Osteoblast (primary cell): ENCODE data around the gene RPS27L. TPM values are rescaled to one million over a fixed set of nuclear protein-coding genes. Genes with fewer than 3 reads are reported as not detected.

Source experiments
- DNase-seq: peaks from one replicate; pipeline ENCODE4 v3.0.0; 2011; ENCODE audit warnings: low spot score, mixed read lengths; ENCODE audit not compliant: insufficient read length; ENCODE audit errors: missing footprints
- H2AFZ ChIP-seq: 2 replicates; pipeline ENCODE4 v1.6.0; 2011; ENCODE audit warnings: mild to moderate bottlenecking, low read length
- H3K27ac ChIP-seq: 2 replicates; pipeline ENCODE4 v1.5.1; 2011; ENCODE audit warnings: mild to moderate bottlenecking, low read depth, low read length, moderate library complexity
- H3K27me3 ChIP-seq: 2 replicates; pipeline ENCODE4 v1.6.0; 2012; ENCODE audit warnings: mild to moderate bottlenecking, control low read depth, inconsistent platforms, low read length, moderate library complexity; ENCODE audit not compliant: insufficient read depth
- H3K36me3 ChIP-seq: 2 replicates; pipeline ENCODE4 v1.5.1; 2011; ENCODE audit warnings: mild to moderate bottlenecking, low read length, control low read depth, moderate library complexity; ENCODE audit not compliant: insufficient read depth
- H3K4me1 ChIP-seq: 2 replicates; pipeline ENCODE4 v1.5.1; 2011; ENCODE audit warnings: mild to moderate bottlenecking, low read length, control low read depth, moderate library complexity; ENCODE audit not compliant: insufficient read depth
- H3K4me2 ChIP-seq: 2 replicates; pipeline ENCODE4 v1.6.0; 2011; ENCODE audit warnings: mild to moderate bottlenecking, low read length; ENCODE audit not compliant: insufficient read depth
- H3K4me3 ChIP-seq: fragments of 200-600 bp; sonication (generic); 3 replicates; pipeline ENCODE4 v1.5.1; 2012; ENCODE audit warnings: mild to moderate bottlenecking, low read length, inconsistent platforms; ENCODE audit not compliant: insufficient read depth
- H3K79me2 ChIP-seq: 2 replicates; pipeline ENCODE4 v1.6.0; 2012; ENCODE audit warnings: mild to moderate bottlenecking, low read length, control low read depth, inconsistent platforms; ENCODE audit not compliant: insufficient read depth
- H3K9me3 ChIP-seq: 2 replicates; pipeline ENCODE4 v1.5.1; 2011; ENCODE audit warnings: low read depth, low read length, control low read depth
- H4K20me1 ChIP-seq: 2 replicates; pipeline ENCODE4 v1.6.0; 2012; ENCODE audit warnings: mild to moderate bottlenecking, low read length, control low read depth; ENCODE audit not compliant: insufficient read depth
- total RNA-seq: library from RNA; depleted of rRNA; stranded (reverse); fragments of >200 nt; gene quantifications from 2 replicates; pipeline ENCODE4 v1.2.3, GENCODE V29; 2012
- TF ChIP-seq, protein P1 (sequence below): IDR thresholded peaks from 2 replicates; pipeline ENCODE4 v1.5.1; 2011; ENCODE audit warnings: mild to moderate bottlenecking, low read depth, low read length, moderate library complexity; ENCODE audit errors: extremely low read depth

RPS27L gene
- total RNA-seq, 1 donor, result 281 TPM

DNA sequence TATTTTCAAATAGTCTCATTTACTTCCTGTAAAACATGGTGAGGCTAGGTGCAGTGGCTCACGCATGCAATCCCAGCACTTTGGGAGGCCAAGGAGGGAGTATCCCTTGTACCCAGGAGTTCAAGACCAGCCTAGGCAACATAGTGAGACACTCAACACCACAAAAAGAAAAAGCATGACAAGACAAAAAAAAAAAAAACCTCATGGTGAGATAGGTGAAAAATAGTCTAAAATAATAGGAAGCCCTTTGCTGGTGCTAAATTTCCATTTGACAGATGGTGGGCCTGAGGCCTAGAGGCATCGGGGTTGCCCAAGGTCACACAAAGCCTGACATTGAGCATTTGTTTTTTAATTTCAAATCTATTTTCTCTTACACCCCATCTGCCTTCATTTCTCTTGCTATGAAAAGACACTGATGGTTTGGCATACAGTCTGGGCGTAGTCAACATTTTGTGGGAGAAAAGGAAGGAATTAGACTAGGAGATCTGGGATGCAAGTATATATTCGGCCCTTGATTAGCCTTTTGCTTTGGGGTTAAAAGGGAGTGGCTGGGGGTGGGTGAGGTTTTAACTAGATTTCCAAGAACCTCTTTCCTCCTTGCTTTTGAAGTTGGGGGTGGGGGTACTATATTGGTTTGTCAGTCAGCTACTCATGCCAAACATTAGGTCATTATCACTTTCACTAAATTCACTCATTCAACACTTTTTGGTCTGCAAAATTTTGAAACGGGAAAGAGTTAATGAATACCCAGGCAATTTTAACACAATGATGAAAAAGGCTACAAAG is 43.4 kb upstream of the RPS27L start:
- no peak overlapping the region for H2AFZ ChIP-seq
- H3K79me2 ChIP-seq, result peaks cover 87% of the 10 kb centered on the region
- H3K4me2 ChIP-seq, result no peak overlapping the region
- no peak overlapping the region for H3K27ac ChIP-seq
- peaks cover 11% of the 10 kb centered on the region for H4K20me1 ChIP-seq
- no peaks in the 10 kb centered on the region for H3K36me3 ChIP-seq
- no peaks in the 10 kb centered on the region for H3K9me3 ChIP-seq
- H3K4me3 ChIP-seq, result no peak overlapping the region
- no peaks in the 10 kb centered on the region for H3K27me3 ChIP-seq
- peaks cover 21% of the 10 kb centered on the region for H3K4me1 ChIP-seq
- no peak for DNase-seq
- TF ChIP-seq, protein P1, sequence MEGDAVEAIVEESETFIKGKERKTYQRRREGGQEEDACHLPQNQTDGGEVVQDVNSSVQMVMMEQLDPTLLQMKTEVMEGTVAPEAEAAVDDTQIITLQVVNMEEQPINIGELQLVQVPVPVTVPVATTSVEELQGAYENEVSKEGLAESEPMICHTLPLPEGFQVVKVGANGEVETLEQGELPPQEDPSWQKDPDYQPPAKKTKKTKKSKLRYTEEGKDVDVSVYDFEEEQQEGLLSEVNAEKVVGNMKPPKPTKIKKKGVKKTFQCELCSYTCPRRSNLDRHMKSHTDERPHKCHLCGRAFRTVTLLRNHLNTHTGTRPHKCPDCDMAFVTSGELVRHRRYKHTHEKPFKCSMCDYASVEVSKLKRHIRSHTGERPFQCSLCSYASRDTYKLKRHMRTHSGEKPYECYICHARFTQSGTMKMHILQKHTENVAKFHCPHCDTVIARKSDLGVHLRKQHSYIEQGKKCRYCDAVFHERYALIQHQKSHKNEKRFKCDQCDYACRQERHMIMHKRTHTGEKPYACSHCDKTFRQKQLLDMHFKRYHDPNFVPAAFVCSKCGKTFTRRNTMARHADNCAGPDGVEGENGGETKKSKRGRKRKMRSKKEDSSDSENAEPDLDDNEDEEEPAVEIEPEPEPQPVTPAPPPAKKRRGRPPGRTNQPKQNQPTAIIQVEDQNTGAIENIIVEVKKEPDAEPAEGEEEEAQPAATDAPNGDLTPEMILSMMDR, result no peak

DNA sequence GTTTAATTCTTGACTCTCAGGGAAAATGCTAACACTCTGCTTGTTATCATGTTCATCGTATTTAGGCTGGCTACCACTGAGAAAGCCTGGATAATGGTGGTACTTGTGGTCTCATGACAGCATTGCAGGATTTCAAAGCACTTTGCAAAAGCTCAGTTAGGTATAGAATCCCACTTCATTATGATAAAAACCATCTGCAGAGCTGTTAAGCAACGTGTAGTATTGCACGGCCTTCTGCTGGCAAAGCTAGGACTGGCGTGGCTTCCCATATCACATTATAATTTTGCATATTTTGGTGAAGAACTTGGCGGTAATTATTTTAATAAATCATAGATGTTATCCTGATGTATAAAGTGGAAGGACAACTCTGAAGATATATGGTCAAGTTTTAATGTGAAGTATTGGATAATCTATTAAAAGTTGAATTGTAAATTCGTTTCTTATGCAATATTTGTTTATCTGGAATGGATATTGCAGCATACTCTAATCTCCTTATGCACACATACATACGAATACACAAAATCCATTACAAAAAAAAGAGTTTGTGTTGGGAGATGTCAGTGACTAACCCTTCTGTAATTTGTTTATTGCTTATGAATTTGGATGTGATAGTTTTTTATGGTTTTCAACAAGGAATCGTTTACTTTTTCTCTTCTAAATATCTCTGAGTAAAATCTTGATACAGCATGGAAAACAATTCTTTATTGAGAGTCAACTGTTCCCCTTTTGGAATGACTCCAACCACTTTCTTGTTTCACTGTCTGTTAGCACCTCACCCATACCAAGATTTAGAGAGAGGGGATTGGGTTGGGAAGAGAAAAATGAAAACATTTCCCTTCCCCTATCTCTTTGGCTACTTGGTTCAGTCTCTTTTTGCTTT is 41.3 kb upstream of the RPS27L start:
- peaks cover 91% of the 10 kb centered on the region for H3K79me2 ChIP-seq
- no peak overlapping the region for H3K4me2 ChIP-seq
- H3K9me3 ChIP-seq, result no peaks in the 10 kb centered on the region
- no peak overlapping the region for H3K4me3 ChIP-seq
- TF ChIP-seq, protein P1, result no peak
- DNase-seq, result no peak
- H3K36me3 ChIP-seq, result no peaks in the 10 kb centered on the region
- peaks cover 23% of the 10 kb centered on the region for H3K4me1 ChIP-seq
- H4K20me1 ChIP-seq, result peaks cover 20% of the 10 kb centered on the region
- no peak overlapping the region for H3K27ac ChIP-seq
- no peak overlapping the region for H2AFZ ChIP-seq
- no peaks in the 10 kb centered on the region for H3K27me3 ChIP-seq

DNA sequence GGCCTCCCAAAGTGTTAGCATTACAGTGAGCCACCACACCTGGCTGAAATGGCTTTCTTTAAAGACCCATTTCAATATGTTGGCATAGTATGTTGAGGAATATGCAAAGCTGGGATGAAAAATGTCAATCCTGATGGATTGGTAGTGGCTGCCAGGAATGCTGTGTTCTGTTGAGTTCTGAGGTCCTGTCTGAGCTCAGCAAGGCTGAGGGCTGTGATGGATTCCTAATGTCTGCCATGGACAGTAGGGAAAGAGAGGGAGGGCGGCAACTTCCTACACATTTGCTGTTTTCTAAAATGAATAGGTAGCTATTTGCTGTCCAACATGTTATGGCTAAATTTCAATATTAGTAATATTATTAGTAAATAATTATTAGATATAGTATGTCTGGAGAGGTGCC is 40.3 kb upstream of the RPS27L start:
- Histone ChIP-seq H4K20me1 (peaks cover 22% of the 10 kb centered on the region), H3K9me3 (no peaks in the 10 kb centered on the region), H3K4me1 (peaks cover 14% of the 10 kb centered on the region), H3K27me3 (no peaks in the 10 kb centered on the region), H3K4me2 (no peak overlapping the region), H2AFZ (no peak overlapping the region), H3K27ac (no peak overlapping the region), H3K79me2 (peaks cover 91% of the 10 kb centered on the region), H3K4me3 (no peak overlapping the region), H3K36me3 (no peaks in the 10 kb centered on the region)
- TF ChIP-seq, protein P1, result no peak
- no peak for DNase-seq

DNA sequence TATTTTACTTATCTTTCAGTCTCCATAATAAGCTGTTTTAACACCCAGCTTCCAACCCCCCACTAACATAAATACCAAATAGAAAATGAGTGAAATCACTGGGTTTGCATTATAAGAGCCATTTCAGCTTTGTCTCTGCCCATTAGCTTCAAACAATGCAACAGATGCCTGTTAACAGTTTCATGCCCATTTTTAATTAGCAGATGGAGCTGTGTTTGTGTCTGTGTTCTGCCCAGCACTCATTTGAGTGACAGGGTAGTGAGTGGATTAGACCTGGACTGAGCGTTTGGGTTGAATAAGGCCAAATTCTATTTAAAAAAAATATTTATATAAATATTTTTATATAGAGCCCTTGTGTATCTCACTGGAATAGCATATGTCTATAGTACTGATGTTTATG is 39.6 kb upstream of the RPS27L start:
- TF ChIP-seq, protein P1, result no peak
- no peak overlapping the region for H3K4me2 ChIP-seq
- no peaks in the 10 kb centered on the region for H3K36me3 ChIP-seq
- H2AFZ ChIP-seq, result no peak overlapping the region
- H3K4me3 ChIP-seq, result no peak overlapping the region
- peaks cover 94% of the 10 kb centered on the region for H3K79me2 ChIP-seq
- H3K4me1 ChIP-seq, result peaks cover 11% of the 10 kb centered on the region
- no peaks in the 10 kb centered on the region for H3K9me3 ChIP-seq
- H3K27ac ChIP-seq, result no peak overlapping the region
- no peak for DNase-seq
- H3K27me3 ChIP-seq, result no peaks in the 10 kb centered on the region
- peaks cover 29% of the 10 kb centered on the region for H4K20me1 ChIP-seq
